OCI-LY1 (cell line): ENCODE measurements around the gene MYBBP1A.

Experiments used
- H2AFZ ChIP-seq: fragments of 200-600 bp; sonication (generic), shearing (Covaris generic); 2 replicates; pipeline ENCODE4 v1.6.0; 2014; ENCODE audit warnings: antibody characterized with exemption, mild to moderate bottlenecking, low read length
- H3F3A ChIP-seq: fragments of 200-600 bp; sonication (generic), shearing (Covaris generic); 2 replicates; pipeline ENCODE4 v1.6.0; 2014; ENCODE audit warnings: mild to moderate bottlenecking, antibody characterized with exemption, low read length, moderate library complexity; ENCODE audit not compliant: insufficient read depth
- H3K27ac ChIP-seq: fragments of 200-600 bp; sonication (generic); 2 replicates; pipeline ENCODE4 v1.5.1; 2014; ENCODE audit warnings: low read length, mixed run types, mild to moderate bottlenecking, low read depth; ENCODE audit not compliant: poor library complexity, severe bottlenecking
- H3K27me3 ChIP-seq: fragments of 200-600 bp; sonication (generic); 2 replicates; pipeline ENCODE4 v1.6.0; 2014; ENCODE audit warnings: antibody characterized with exemption, mild to moderate bottlenecking, low read length, moderate library complexity; ENCODE audit not compliant: insufficient read depth
- H3K36me3 ChIP-seq: fragments of 200-600 bp; sonication (generic); 2 replicates; pipeline ENCODE4 v1.6.1; 2014; ENCODE audit warnings: mild to moderate bottlenecking, antibody characterized with exemption, low read length, moderate library complexity, mixed read lengths; ENCODE audit not compliant: insufficient read depth
- H3K4me1 ChIP-seq: fragments of 200-600 bp; sonication (generic); 2 replicates; pipeline ENCODE4 v1.5.1; 2014; ENCODE audit warnings: mild to moderate bottlenecking, low read length, moderate library complexity; ENCODE audit not compliant: insufficient read depth, severe bottlenecking
- H3K4me2 ChIP-seq: fragments of 200-600 bp; sonication (generic), shearing (Covaris generic); 2 replicates; pipeline ENCODE4 v1.6.1; 2014; ENCODE audit warnings: low read length
- H3K4me3 ChIP-seq: fragments of 200-600 bp; sonication (generic); 2 replicates; pipeline ENCODE4 v1.5.1; 2014; ENCODE audit warnings: low read length, low read depth, mild to moderate bottlenecking, mixed read lengths; ENCODE audit not compliant: poor library complexity, severe bottlenecking
- H3K79me2 ChIP-seq: fragments of 200-600 bp; shearing (Covaris generic); 2 replicates; pipeline ENCODE4 v1.6.1; 2016; ENCODE audit warnings: mixed run types, low read length, mixed read lengths; ENCODE audit not compliant: insufficient read depth
- H3K9ac ChIP-seq: fragments of 200-600 bp; sonication (generic), shearing (Covaris generic); 2 replicates; pipeline ENCODE4 v1.6.1; 2014; ENCODE audit warnings: mild to moderate bottlenecking, low read length, mixed read lengths
- H3K9me2 ChIP-seq: fragments of 200-600 bp; sonication (generic), shearing (Covaris generic); 2 replicates; pipeline ENCODE4 v1.6.1; 2014; ENCODE audit warnings: low read depth, mild to moderate bottlenecking, low read length, mixed read lengths
- H3K9me3 ChIP-seq: fragments of 200-600 bp; shearing (Covaris generic); 2 replicates; pipeline ENCODE4 v1.6.1; 2014; ENCODE audit warnings: low read length, mixed read lengths
- H4K20me1 ChIP-seq: fragments of 200-600 bp; sonication (generic), shearing (Covaris generic); 2 replicates; pipeline ENCODE4 v1.6.0; 2016; ENCODE audit warnings: mild to moderate bottlenecking, low read length; ENCODE audit not compliant: insufficient read depth
- EZH2 ChIP-seq: fragments of 200-600 bp; sonication (generic), shearing (Covaris generic); IDR thresholded peaks from 2 replicates; pipeline ENCODE4 v1.8.0; 2017; ENCODE audit warnings: borderline replicate concordance, mixed run types, mild to moderate bottlenecking, antibody characterized with exemption, low read length, moderate library complexity, mixed read lengths
- TF ChIP-seq, protein P1 (sequence below): fragments of 200-600 bp; sonication (generic), shearing (Covaris generic); IDR thresholded peaks from 2 replicates; pipeline ENCODE4 v1.5.1; 2017; ENCODE audit warnings: mild to moderate bottlenecking, antibody characterized with exemption, low read length, moderate library complexity, mixed read lengths

The MYBBP1A gene

GRCh38 chr17:4554441-4554996 lies 665 bp downstream of the MYBBP1A start:
- H3F3A ChIP-seq: no peaks in the 10 kb centered on the region
- TF ChIP-seq EZH2: no peak
- TF ChIP-seq, protein P1, sequence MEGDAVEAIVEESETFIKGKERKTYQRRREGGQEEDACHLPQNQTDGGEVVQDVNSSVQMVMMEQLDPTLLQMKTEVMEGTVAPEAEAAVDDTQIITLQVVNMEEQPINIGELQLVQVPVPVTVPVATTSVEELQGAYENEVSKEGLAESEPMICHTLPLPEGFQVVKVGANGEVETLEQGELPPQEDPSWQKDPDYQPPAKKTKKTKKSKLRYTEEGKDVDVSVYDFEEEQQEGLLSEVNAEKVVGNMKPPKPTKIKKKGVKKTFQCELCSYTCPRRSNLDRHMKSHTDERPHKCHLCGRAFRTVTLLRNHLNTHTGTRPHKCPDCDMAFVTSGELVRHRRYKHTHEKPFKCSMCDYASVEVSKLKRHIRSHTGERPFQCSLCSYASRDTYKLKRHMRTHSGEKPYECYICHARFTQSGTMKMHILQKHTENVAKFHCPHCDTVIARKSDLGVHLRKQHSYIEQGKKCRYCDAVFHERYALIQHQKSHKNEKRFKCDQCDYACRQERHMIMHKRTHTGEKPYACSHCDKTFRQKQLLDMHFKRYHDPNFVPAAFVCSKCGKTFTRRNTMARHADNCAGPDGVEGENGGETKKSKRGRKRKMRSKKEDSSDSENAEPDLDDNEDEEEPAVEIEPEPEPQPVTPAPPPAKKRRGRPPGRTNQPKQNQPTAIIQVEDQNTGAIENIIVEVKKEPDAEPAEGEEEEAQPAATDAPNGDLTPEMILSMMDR: no peak
- no peak overlapping the region for H2AFZ ChIP-seq
- peak overlapping the region; percentile 96 for H3K4me3 ChIP-seq
- no peaks in the 10 kb centered on the region for H3K9me2 ChIP-seq
- peak overlapping the region; percentile 93 for H3K9ac ChIP-seq
- peak overlapping the region; percentile 28 for H3K27ac ChIP-seq
- H3K36me3 ChIP-seq: peaks cover 44% of the 10 kb centered on the region
- no peaks in the 10 kb centered on the region for H4K20me1 ChIP-seq
- peaks cover 25% of the 10 kb centered on the region for H3K4me1 ChIP-seq
- H3K79me2 ChIP-seq: peaks cover 18% of the 10 kb centered on the region
- no peaks in the 10 kb centered on the region for H3K27me3 ChIP-seq
- peak overlapping the region; percentile 70 for H3K4me2 ChIP-seq
- no peaks in the 10 kb centered on the region for H3K9me3 ChIP-seq

GRCh38 chr17:4553669-4554068 lies 1.5 kb downstream of the MYBBP1A start:
- Histone ChIP-seq H3K27me3 (no peaks in the 10 kb centered on the region), H3K9ac (peak overlapping the region; percentile 93), H3K36me3 (peaks cover 52% of the 10 kb centered on the region), H3K4me3 (peak overlapping the region; percentile 96), H3K4me2 (peak overlapping the region; percentile 70), H3K79me2 (peaks cover 18% of the 10 kb centered on the region), H2AFZ (no peak overlapping the region), H3F3A (no peaks in the 10 kb centered on the region), H3K9me3 (no peaks in the 10 kb centered on the region), H3K9me2 (no peaks in the 10 kb centered on the region), H3K27ac (no peak overlapping the region), H3K4me1 (peaks cover 25% of the 10 kb centered on the region), H4K20me1 (no peaks in the 10 kb centered on the region)
- TF ChIP-seq EZH2: no peak
- TF ChIP-seq, protein P1: no peak

GRCh38 chr17:4551796-4552525 lies 3.2 kb downstream of the MYBBP1A start:
- H3K79me2 ChIP-seq: peaks cover 18% of the 10 kb centered on the region
- no peaks in the 10 kb centered on the region for H3K9me2 ChIP-seq
- no peaks in the 10 kb centered on the region for H3F3A ChIP-seq
- peaks cover 25% of the 10 kb centered on the region for H3K4me1 ChIP-seq
- H3K9me3 ChIP-seq: no peaks in the 10 kb centered on the region
- H4K20me1 ChIP-seq: no peaks in the 10 kb centered on the region
- H3K27me3 ChIP-seq: no peaks in the 10 kb centered on the region
- no peak overlapping the region for H3K4me3 ChIP-seq
- no peak overlapping the region for H2AFZ ChIP-seq
- H3K9ac ChIP-seq: no peak overlapping the region
- no peak overlapping the region for H3K4me2 ChIP-seq
- TF ChIP-seq EZH2: no peak
- TF ChIP-seq, protein P1: no peak
- no peak overlapping the region for H3K27ac ChIP-seq
- H3K36me3 ChIP-seq: peaks cover 69% of the 10 kb centered on the region
